ENCODE measurements around the gene LRRK2. TPM values are rescaled to one million over a fixed set of nuclear protein-coding genes. Genes with fewer than 3 reads are reported as not detected.

LRRK2 gene
- total and polyA plus RNA-seq, 8 donors = 2.9 to 28.1 (median 4.6) TPM

DNA sequence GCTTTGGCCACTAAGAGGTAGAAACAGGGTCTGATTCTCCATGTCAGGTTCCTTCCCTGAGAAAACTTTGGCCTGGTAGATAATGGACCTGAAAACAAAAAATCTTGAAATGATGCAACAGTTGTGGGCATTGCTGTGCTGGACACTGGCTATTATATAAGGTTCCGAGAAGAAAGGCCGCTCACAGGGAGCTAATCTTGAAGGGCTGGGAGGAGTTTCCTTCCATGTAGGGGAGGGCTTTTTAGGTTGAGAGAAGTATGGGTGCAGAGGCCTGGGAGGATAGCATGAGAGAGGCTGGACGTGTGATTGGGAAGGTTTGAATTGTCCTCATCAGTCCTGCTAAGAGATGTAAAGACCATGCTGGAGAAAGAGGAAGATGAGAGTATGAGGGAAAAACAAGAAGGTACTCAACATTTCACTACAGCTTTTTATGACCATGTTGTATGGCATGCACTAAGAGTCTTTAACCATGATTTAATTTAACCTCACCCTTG lies 11.6 kb downstream of the LRRK2 start:
- Histone ChIP-seq H3K4me3 (no peak overlapping the region), H3K4me1 (no peaks in the 10 kb centered on the region), H3K27ac (no peak overlapping the region), H3K9me3 (no peaks in the 10 kb centered on the region), H3K36me3 (peaks cover 0 to 20% (median 15%) of the 10 kb centered on the region in 4 donors), H3K27me3 (no peaks in the 10 kb centered on the region)
- no peak for DNase-seq
- intact Hi-C loops (cut with DNase I; ENCODE audit: low total_unique reads) = no loop called here
- WGBS, 5 donors = 85 to 91% (median 88%) methylated on average over 3 of the region's 3 CpGs
- TF ChIP-seq EP300 (IDR thresholded peaks at IDR 0.05) = no peak
- no peak for TF ChIP-seq CTCF (IDR thresholded peaks at IDR 0.05)
- no peak for TF ChIP-seq POLR2AphosphoS5 (IDR thresholded peaks at IDR 0.05)
- TF ChIP-seq POLR2A (IDR thresholded peaks at IDR 0.05) = no peak

DNA sequence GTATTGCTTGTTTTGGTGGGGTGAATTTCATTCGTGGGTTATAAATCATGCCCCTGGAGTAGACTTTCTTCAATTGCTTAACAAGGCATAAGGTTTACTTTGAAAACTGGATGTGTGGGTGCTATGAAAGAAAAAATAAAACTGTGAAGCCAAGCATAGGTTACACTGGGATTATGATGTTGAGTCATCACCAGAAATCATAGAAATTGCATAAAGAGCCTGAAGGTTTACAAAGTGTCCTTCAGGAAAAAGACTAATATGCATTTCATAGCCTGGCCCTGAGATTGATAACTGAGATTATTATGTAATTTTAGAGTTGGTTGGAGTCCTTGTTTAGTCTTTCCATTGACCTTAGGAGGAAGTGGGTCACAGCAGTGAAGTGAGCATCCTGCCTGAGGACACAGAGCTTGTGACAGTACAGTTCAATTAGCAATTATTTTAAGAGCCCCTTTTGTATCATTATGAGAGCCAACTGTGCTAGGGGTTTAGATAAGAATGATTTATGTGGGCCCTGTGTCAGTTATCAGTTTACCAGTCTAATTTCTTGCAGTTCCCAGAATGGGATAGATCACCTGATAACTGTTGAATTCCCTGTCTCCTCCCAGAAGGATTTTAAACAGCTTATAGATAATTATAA lies 13.6 kb downstream of the LRRK2 start:
- H3K4me3 ChIP-seq = no peak overlapping the region
- no peaks in the 10 kb centered on the region for H3K27me3 ChIP-seq
- H3K27ac ChIP-seq = no peak overlapping the region
- H3K36me3 ChIP-seq = peaks cover 0 to 16% (median 14%) of the 10 kb centered on the region in 4 donors
- no peaks in the 10 kb centered on the region for H3K4me1 ChIP-seq
- H3K9me3 ChIP-seq = no peaks in the 10 kb centered on the region
- intact Hi-C loops (cut with DNase I; ENCODE audit: low total_unique reads) = no loop called here
- TF ChIP-seq EP300 (IDR thresholded peaks at IDR 0.05) = no peak
- no peak for TF ChIP-seq CTCF (IDR thresholded peaks at IDR 0.05)
- TF ChIP-seq POLR2A (IDR thresholded peaks at IDR 0.05) = no peak
- no peak for TF ChIP-seq POLR2AphosphoS5 (IDR thresholded peaks at IDR 0.05)
- WGBS, 5 donors = 18 to 48% (median 26%) methylated on average over 1 of the region's 1 CpG
- DNase-seq = no peak

DNA sequence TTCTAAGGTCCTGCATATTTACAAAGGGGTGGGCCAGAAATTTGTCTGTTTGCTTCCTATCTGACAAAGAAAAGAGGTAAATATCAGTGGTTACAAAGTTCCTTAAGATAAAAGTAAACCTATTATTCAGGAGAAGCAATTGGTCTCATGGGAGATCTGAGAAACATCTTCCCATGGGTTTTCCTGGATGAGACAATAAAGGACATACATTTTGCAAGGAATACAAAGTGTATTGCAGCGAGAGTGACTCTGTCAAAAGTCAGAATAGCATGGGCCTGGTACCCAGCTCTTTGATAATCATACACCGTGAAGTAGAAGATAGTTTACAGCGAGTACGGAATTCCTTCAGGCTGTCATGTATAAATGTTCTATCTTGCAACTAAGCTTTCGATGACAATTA lies 14.2 kb downstream of the LRRK2 start:
- H3K27ac ChIP-seq = no peak overlapping the region
- no peaks in the 10 kb centered on the region for H3K27me3 ChIP-seq
- TF ChIP-seq POLR2AphosphoS5 (IDR thresholded peaks at IDR 0.05) (no peak), EP300 (IDR thresholded peaks at IDR 0.05) (no peak), POLR2A (IDR thresholded peaks at IDR 0.05) (no peak), CTCF (IDR thresholded peaks at IDR 0.05) (no peak)
- H3K9me3 ChIP-seq = no peaks in the 10 kb centered on the region
- H3K4me1 ChIP-seq = no peaks in the 10 kb centered on the region
- intact Hi-C loops (cut with DNase I; ENCODE audit: low total_unique reads) = no loop called here
- DNase-seq = no peak
- no peak overlapping the region for H3K4me3 ChIP-seq
- H3K36me3 ChIP-seq = peaks cover 0 to 16% (median 14%) of the 10 kb centered on the region in 4 donors
- whole genome bisulfite sequencing, 5 donors = 76 to 84% (median 82%) methylated on average over 5 of the region's 5 CpGs

DNA sequence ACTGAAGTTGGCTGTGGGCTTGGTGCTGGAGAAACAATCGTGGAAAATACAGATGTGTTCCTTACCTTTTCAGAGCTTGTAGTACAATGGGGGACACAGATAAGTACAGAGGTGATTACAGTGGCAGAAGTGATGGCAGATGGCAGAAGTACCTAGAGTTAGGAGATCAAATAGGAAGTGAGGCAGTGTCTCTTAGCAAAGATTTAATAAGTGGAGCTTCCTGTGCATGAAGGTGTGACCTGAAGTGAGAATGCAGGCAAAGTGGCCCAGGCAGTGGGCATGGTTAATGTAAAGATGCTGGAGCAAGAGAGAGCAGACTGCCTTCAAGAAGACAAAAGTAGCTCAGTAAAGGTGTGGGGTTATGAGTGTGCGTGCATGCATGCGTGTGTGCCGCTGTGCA lies 16.0 kb downstream of the LRRK2 start:
- peaks cover 0 to 15% (median 11%) of the 10 kb centered on the region in 4 donors for H3K36me3 ChIP-seq
- no peak overlapping the region for H3K4me3 ChIP-seq
- 87 to 93% (median 92%) methylated on average over 4 of the region's 4 CpGs for WGBS, 5 donors
- DNase-seq = no peak
- H3K9me3 ChIP-seq = no peaks in the 10 kb centered on the region
- H3K27ac ChIP-seq = no peak overlapping the region
- no peaks in the 10 kb centered on the region for H3K4me1 ChIP-seq
- H3K27me3 ChIP-seq = no peaks in the 10 kb centered on the region
- TF ChIP-seq EP300 (IDR thresholded peaks at IDR 0.05) = no peak
- TF ChIP-seq POLR2AphosphoS5 (IDR thresholded peaks at IDR 0.05) = no peak
- no peak for TF ChIP-seq POLR2A (IDR thresholded peaks at IDR 0.05)
- no peak for TF ChIP-seq CTCF (IDR thresholded peaks at IDR 0.05)
- intact Hi-C loops (cut with DNase I; ENCODE audit: low total_unique reads) = no loop called here

Measured in stomach (tissue), 9 donors.